ENCODE measurements around the gene RECK.
A peak's percentile ranks its signal among the peaks of the same experiment; 100 is the strongest.

RECK gene

GRCh38 chr9:36091026-36091953 is 54.6 kb downstream of the RECK start:
- TF ChIP-seq CTCF (IDR thresholded peaks at IDR 0.05; ENCODE audit: extremely low read depth, missing control alignments) = no peak
- no peak for DNase-seq (ENCODE audit: low spot score)

GRCh38 chr9:36092014-36092413 is 55.3 kb downstream of the RECK start:
- TF ChIP-seq CTCF (IDR thresholded peaks at IDR 0.05; ENCODE audit: extremely low read depth, missing control alignments) = no peak

GRCh38 chr9:36092509-36093215 is 55.9 kb downstream of the RECK start:
- DNase-seq (ENCODE audit: low spot score) = peak; percentile 71
- no peak for TF ChIP-seq CTCF (IDR thresholded peaks at IDR 0.05; ENCODE audit: extremely low read depth, missing control alignments)

More at GRCh38 chr9:36092014-36092413, 55.3 kb downstream of the RECK start:
- no peak for DNase-seq (ENCODE audit: low spot score)

- TF ChIP-seq CTCF (IDR thresholded peaks at IDR 0.05; ENCODE audit: extremely low read depth, missing control alignments) = no peak
- DNase-seq (ENCODE audit: low spot score) = no peak
Observed at GRCh38 chr9:36093384-36093783, 56.7 kb downstream of the RECK start.

- no peak for TF ChIP-seq CTCF (IDR thresholded peaks at IDR 0.05; ENCODE audit: extremely low read depth, missing control alignments)
- DNase-seq (ENCODE audit: low spot score) = no peak
Observed at GRCh38 chr9:36099718-36100117, 63.0 kb downstream of the RECK start.

- TF ChIP-seq CTCF (IDR thresholded peaks at IDR 0.05; ENCODE audit: extremely low read depth, missing control alignments) = no peak
- DNase-seq (ENCODE audit: low spot score) = no peak
Observed at GRCh38 chr9:36100532-36100931, 63.8 kb downstream of the RECK start.

All from GM20000 (cell line).